ENCODE data around the gene FXYD4. TPM values are rescaled to one million over a fixed set of nuclear protein-coding genes. Genes with fewer than 3 reads are reported as not detected.
A peak's percentile ranks its signal among the peaks of the same experiment; 100 is the strongest.
"Not testable (repeated sequence)": the region's sequence is repeated elsewhere in the genome, so short reads cannot be mapped to it uniquely, and the experiment has no call there.

The FXYD4 gene, protein sequence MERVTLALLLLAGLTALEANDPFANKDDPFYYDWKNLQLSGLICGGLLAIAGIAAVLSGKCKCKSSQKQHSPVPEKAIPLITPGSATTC
- not detected for total RNA-seq
- long read RNA-seq, result 0 reads

DNA sequence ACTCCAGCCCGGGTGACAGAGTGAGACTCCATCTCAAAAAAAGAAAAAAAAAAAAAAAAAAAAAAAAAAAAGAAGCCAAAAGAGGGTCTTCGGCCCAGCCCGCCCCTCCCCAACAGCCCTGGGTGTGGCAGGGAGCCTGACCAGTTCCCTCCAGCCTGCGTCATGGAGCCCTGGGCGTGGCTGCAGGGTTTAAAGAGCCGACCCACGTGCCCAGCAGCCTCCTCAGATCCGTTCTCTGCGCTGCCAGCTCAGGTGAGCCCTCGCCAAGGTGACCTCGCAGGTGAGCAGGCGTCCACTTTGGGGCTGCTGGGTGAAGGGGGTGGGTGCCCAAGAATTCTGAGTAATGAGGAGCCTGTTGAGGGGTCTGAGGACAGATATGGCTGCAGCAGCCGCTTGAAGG lies at the start of gene FXYD4:
Gene FXYD4, plus strand, starts transcription at position 219 of the 400 bp plus-strand sequence. CDS start 2,111 bp downstream, outside the sequence.
- ATAC-seq (no peak), DNase-seq (ENCODE audit: missing footprints) (no peak)
- intact Hi-C loops (cut with DNase I), result no loop called here

DNA sequence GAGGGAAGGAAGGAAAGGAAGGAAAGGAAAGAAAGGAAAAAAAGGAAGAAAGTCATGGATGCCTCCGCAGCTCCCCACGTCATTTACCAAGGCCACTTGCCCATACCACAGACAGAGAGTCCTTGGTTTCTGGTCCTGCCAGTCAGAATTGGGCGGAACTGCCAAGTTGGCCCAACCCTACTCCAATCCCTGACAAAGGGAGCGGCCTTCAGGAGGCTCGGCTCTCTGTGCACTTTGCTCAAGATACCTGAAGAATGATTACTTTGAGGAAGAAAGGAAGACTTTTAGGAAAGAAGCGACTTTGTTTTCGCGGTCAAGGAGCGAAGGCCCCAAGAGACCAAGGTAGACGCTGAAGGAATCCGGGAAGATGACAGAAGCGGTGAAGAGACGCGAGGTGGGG lies 49.1 kb upstream of the FXYD4 start:
- intact Hi-C loops (cut with DNase I), result no loop called here
- ATAC-seq, result peak; percentile 6
- DNase-seq (ENCODE audit: missing footprints), result no peak

DNA sequence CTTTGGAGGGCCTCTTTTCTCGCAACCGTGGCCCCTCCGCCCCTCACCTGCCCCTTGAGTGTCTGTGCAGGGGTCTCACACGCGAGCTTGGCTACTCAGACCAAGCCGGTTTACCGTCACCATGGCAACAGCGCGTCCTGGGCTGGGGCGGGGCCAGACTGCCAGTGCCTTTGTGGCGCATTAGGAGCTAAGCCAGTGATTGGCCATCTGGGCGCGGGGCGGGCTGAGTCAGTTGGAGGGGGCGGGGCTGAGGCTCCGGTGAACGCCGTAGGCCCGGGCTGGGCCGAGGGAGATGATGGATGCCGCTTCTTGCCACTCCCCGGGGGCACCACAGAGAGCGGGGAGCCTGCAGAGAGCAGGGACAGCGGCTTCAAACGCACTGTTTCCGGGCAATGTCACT lies 48.7 kb upstream of the FXYD4 start:
- ATAC-seq (peak; percentile 94), DNase-seq (ENCODE audit: missing footprints) (peak; percentile 94)
- intact Hi-C loops (cut with DNase I), result no loop called here

GRCh38 chr10:43323245-43323644 lies 48.2 kb upstream of the FXYD4 start:
- no peak for DNase-seq (ENCODE audit: missing footprints)
- no peak for ATAC-seq
- intact Hi-C loops (cut with DNase I), result no loop called here

GRCh38 chr10:43324876-43325275 lies 46.6 kb upstream of the FXYD4 start:
- intact Hi-C loops (cut with DNase I), result no loop called here
- ATAC-seq (no peak), DNase-seq (ENCODE audit: missing footprints) (no peak)

DNA sequence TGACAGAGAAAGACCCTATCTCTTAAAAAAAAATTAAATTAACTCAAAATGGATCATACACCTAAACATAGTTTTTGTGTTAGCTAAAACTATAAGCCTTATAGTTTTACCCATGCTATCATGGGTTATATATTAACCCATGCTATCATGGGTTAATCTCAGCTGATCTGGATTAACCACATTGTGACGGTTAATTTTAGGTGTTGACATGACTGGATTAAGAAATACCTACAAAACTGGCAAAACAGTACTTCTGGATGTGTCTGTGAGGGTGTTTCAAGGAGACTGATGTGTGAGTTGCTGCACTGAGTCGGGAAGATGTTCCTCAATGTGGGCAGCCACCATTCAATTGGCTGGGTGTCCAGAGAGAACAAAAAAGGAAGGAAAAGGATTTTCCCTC lies 44.3 kb upstream of the FXYD4 start:
- DNase-seq (ENCODE audit: missing footprints), result no peak
- no peak for ATAC-seq
- intact Hi-C loops (cut with DNase I), result no loop called here

GRCh38 chr10:43327986-43328385 lies 43.5 kb upstream of the FXYD4 start:
- DNase-seq (ENCODE audit: missing footprints) (no peak), ATAC-seq (no peak)
- intact Hi-C loops (cut with DNase I), result no loop called here

GRCh38 chr10:43328810-43329209 lies 42.6 kb upstream of the FXYD4 start:
- ATAC-seq; DNase-seq (ENCODE audit: missing footprints); intact Hi-C loops (cut with DNase I): not testable (repeated sequence)

- not testable (repeated sequence) for DNase-seq (ENCODE audit: missing footprints)
These were observed 42.1 kb upstream of the FXYD4 start for GRCh38 chr10:43329246-43329885.

GRCh38 chr10:43330049-43330823 lies 41.2 kb upstream of the FXYD4 start:
- intact Hi-C loops (cut with DNase I); DNase-seq (ENCODE audit: missing footprints); ATAC-seq: not testable (repeated sequence)

More at GRCh38 chr10:43329246-43329885, 42.1 kb upstream of the FXYD4 start:
- intact Hi-C loops (cut with DNase I); ATAC-seq: not testable (repeated sequence)

GRCh38 chr10:43330824-43331127 lies 40.7 kb upstream of the FXYD4 start:
- DNase-seq (ENCODE audit: missing footprints); ATAC-seq; intact Hi-C loops (cut with DNase I): not testable (repeated sequence)

DNA sequence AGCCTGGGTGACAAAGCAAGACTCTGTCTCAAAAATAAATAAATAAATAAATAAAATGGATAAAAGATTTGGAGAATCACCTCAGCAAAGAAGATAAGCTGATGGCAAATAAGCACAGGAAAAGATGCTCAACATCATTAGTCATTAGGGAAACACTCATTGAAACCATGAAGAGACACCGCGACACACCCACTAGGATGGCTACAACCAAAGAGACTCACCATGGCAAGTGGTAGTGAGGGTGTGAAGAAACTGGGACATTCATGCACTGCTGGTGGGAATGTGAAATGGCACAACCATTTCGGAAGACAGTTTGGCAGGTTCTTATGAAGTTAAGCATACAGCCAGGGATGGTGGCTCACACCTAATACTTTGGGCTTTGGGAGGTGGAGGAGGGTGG lies 37.8 kb upstream of the FXYD4 start:
- intact Hi-C loops (cut with DNase I), result no loop called here
- DNase-seq (ENCODE audit: missing footprints), result no peak
- no peak for ATAC-seq

DNA sequence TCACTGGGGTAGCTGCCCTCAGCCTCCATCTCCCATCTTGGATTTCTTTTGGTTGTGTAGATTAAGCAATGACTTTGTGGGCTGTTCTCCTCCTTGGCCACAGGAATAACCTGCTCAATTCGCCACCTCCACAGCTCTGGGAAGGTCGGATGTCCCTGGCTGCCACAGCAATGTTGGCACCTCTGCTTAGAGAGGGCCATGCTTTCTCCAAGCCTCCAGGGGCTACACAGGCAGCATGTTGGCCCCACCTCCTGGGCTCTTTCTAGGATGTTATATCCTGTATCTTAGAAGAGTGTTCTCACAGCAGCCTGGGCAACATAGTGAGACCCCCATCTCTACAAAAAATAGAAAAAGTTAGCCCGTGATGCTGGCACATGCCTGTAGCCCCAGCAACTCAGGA lies 35.4 kb upstream of the FXYD4 start:
- DNase-seq (ENCODE audit: missing footprints) (no peak), ATAC-seq (no peak)
- intact Hi-C loops (cut with DNase I), result no loop called here

- no peak for ATAC-seq
These were observed 34.7 kb upstream of the FXYD4 start for GRCh38 chr10:43336641-43337318.

GRCh38 chr10:43337536-43337935 lies 33.9 kb upstream of the FXYD4 start:
- DNase-seq (ENCODE audit: missing footprints); intact Hi-C loops (cut with DNase I); ATAC-seq: not testable (repeated sequence)

More at GRCh38 chr10:43336641-43337318, 34.7 kb upstream of the FXYD4 start:
- DNase-seq (ENCODE audit: missing footprints), result no peak
- intact Hi-C loops (cut with DNase I), result no loop called here

- DNase-seq (ENCODE audit: missing footprints) (no peak), ATAC-seq (no peak)
- intact Hi-C loops (cut with DNase I), result no loop called here
These were observed 33.3 kb upstream of the FXYD4 start for GRCh38 chr10:43338117-43338516.

DNA sequence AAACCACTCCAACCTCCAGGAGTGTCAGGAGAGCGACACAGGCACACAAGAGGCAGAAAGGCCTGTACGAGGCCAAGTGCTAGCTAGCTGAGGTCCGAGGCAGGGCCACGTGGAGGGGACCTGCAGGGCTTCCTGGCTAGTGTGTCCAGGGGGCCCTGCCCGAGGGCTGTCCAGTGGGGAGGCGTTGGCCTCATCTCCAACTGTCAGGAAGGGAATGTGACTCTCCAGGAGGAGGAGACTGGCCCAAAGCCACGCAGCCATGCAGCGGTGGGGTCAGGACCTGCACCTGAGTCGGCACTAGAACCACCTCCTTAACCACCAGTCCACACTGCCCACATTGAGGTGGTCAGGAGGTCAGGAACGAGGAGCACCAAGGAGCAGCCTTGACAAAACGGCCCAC lies 32.3 kb upstream of the FXYD4 start:
- no peak for ATAC-seq
- DNase-seq (ENCODE audit: missing footprints), result no peak
- intact Hi-C loops (cut with DNase I), result no loop called here

DNA sequence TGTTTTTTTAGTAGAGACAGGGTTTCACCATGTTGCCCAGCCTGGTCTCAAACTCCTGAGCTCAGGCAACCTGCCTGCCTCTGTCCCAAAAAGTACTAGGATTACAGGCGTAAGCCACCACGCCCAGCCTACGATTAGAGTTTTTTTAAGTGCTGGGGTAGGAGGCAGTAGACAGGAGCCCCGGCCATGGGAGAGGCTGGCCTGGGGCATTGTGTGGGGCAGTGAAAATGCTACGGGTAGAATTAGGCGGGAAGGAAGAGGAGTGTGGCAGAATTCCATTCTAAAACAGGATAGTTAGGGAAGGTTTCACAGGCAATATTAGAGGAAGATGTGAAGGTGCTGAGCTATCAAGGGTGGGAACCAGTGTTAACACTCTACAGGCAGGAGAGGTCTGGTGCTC lies 31.3 kb upstream of the FXYD4 start:
- DNase-seq (ENCODE audit: missing footprints), result no peak
- intact Hi-C loops (cut with DNase I), result no loop called here
- no peak for ATAC-seq

DNA sequence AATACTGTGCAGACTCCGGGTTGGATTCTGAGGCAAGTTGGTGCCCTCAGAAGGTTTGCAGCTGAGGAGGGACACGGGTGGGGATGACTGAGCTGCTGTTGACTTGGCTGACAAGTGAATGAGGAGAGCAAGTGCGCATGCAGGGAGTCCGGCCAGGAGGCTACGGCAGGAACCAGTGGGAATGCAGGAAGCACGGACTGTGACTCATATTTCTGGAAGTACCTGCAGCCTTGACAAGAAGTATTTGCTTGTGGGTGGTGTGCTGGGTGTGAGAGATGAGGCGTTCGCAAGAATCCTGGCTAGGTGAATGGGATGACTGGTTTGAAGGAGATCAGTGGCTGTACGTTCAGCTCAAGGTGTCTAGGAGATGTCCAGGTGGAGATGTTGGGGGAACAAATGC lies 30.8 kb upstream of the FXYD4 start:
- intact Hi-C loops (cut with DNase I), result no loop called here
- DNase-seq (ENCODE audit: missing footprints) (no peak), ATAC-seq (no peak)

GRCh38 chr10:43341450-43341849 lies 30.0 kb upstream of the FXYD4 start:
- DNase-seq (ENCODE audit: missing footprints), result no peak
- intact Hi-C loops (cut with DNase I), result no loop called here
- no peak for ATAC-seq
